HG03045 (cell line): ENCODE data around the gene PIP5KL1.
"Not testable (repeated sequence)": the region's sequence is repeated elsewhere in the genome, so short reads cannot be mapped to it uniquely, and the experiment has no call there.

Experiments used
- ATAC-seq: cut with Tn5 transposase; IDR thresholded peaks from one replicate; pipeline ENCODE4 v1.9.1; 2021; ENCODE audit warnings: mild to moderate bottlenecking, moderate library complexity; ENCODE audit not compliant: unreplicated experiment

The PIP5KL1 gene

DNA sequence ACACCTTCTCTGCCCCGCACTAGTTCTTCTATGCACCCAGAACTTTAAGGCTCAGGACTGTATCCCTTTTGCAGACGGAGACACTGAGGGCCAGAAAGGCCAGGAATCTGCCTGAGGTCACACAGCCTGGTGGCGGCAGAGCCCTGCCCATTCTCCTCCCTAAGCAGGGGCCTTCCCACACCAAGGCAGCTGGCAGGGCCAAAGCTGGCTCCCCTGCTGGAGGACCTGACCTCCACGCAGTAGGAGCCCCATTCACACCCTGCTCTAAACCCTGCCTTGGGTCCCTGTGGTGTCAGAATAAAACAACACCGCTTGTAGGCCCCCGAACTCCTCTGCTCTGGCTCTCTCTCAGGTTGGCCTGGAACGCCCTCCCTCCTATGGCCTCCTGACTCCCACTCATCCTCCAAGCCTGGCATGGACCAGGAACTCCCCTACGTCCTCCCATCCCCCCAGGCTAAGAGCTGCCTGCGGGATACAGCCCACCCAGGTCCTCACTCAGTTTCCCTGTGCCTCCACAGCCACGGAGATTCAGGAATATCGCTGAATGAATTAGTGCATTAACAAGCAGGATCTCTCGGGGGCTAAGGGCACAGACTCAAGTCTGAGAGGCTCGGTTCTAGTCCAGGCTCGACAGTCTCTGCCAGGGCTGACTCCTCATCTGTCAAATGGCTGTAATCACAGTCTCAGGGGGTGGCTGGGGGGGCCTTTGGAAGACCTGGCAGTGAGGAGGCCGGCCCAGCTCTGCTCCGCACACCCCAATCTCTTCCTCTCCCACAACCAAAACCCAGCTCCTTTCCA is 34.0 kb downstream of the PIP5KL1 start:
- ATAC-seq, result no peak

DNA sequence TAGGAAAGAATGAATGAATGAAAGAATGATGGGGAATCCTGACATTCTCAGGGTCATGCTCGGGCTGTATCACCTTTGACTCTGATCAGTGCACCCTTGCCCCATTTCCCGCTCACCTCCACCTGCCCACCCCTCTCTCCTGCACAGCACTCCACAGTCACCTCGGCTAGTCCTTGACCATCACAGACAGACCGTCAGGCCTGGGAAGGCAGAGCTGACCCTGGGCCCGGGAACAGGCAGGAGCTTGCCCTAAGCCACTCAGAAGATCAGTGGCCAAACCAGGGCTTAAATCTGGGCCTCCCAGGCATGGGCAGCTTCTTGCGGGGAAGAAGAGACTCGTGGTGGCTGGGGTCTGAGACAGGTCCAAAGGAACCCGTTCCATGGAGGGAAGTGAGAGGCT is 34.8 kb downstream of the PIP5KL1 start:
- ATAC-seq, result no peak

DNA sequence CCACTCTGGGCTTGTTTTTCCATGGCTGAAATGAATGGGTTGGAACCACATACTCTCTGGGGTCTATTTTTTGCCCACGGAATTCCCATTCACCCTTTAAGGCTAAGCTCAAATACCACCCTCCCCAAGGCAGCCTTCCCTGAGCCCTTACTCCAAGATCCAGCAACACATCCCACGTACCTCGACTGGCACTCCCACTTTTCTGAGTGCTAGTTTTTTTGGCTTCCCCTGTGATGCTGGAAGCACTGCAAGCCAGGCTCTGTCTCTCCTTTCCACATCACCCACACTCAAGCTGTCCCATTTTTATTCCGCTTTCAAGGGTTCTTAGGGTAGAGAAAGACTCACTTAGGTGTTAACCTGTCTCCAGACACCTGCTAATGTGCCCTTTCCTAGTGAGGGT is 37.2 kb downstream of the PIP5KL1 start:
- no peak for ATAC-seq

GRCh38 chr9:127892831-127893230 is 37.7 kb downstream of the PIP5KL1 start:
- ATAC-seq, result no peak

DNA sequence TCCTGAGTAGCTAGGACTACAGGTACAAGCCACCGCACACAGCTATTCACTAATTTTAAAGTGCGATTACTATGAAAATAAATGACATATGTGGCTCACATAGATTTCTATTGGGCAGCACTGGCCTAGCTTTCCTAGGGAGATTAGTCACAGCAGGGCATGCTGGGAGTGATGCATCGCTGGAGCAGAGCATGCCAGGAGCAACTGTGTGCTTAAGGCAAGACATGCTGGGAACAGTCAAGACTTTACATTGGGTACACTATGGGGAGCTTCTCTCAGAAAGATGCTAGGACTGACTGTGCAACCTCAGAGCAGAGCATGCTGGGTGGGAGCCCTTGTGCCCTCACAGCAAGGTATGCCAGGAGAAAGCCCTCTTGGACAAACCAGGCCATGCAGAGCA is 40.5 kb downstream of the PIP5KL1 start:
- ATAC-seq, result no peak

DNA sequence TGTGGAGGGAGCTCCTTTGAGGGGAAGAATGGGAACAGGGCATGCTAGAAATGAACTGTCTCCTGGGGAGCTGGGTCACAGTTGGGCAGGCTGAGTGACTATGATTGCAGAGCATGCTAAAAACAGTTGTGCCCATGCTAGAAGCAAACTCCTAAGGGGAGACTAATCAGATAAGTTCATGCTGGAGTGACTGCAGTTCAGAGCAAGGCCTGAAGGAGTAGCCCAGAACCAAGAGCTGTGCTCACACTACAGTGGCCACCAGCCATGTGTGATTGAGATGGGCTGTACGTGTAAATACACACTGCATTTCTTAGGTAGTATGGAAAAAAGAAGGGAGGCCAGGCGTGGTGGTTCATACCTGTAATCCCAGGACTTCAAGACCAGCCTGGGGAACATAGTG is 42.8 kb downstream of the PIP5KL1 start:
- ATAC-seq, result no peak

- no peak for ATAC-seq
Observed at GRCh38 chr9:127886401-127886972, 44.1 kb downstream of the PIP5KL1 start.

DNA sequence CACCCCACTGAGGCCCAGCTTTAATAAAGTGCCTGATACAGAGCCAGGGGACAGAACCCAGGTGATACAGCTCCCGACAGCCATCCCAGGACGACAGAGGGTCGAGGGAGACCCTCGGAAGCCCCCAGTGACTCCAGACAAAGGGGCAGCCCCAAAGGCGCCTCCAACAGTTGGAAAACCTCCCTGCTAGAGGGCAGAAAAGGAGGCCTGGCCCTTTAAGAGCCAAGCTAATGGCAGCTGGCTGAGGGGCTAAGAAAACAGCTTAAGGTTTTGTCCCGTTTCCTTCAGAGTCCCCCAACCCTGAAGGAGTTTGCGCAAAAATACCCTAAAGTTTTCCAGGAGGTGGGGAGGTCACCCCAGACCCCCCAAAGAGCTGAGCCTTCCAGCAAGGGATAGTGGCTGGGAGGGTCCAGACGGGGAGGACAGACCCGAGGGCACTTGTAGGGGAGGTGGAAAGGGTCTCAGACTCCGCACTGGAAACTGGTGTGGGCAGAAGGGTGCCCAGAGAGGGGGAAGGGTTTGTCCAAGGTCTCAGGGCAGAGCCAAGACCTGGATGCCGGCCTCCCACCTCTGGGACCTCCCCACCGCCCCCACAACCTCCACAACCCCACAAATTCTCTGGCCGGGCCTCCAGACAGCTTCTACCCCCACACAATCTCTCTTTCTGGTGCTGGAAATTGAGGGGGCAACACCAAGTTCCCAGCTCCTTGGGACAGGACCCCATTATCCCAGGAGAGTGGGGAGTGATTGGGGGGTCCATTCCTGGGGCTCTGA is 44.9 kb downstream of the PIP5KL1 start:
- no peak for ATAC-seq

DNA sequence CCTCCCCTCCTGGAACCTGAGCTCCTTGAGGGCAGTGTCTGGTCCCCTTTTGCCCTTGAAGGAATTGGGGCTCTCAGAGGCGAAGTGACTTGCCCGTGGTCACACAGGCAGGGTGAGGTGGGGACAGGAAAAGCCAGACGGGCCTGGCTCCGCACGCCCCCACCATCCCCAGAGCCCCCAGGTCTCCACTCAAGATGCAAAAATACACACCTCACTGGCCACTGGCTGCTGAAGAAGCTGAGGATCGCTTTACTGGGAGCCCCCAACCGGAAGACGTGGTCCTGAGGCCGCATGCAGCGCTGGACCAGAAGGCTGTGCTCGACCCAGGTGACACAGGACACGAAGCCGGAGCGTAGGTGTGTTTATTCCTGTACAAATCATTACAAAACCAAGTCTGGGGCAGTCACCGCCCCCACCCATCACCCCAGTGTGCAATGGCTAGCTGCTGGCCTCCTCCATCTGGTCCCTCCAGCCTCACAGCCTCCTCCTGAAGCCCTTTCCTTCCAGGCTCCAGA is 45.5 kb downstream of the PIP5KL1 start:
- ATAC-seq, result no peak

GRCh38 chr9:127884427-127884911 is 46.1 kb downstream of the PIP5KL1 start:
- no peak for ATAC-seq

- no peak for ATAC-seq
Observed at GRCh38 chr9:127883959-127884358, 46.6 kb downstream of the PIP5KL1 start.

GRCh38 chr9:127881715-127882114 is 48.9 kb downstream of the PIP5KL1 start:
- not testable (repeated sequence) for ATAC-seq

DNA sequence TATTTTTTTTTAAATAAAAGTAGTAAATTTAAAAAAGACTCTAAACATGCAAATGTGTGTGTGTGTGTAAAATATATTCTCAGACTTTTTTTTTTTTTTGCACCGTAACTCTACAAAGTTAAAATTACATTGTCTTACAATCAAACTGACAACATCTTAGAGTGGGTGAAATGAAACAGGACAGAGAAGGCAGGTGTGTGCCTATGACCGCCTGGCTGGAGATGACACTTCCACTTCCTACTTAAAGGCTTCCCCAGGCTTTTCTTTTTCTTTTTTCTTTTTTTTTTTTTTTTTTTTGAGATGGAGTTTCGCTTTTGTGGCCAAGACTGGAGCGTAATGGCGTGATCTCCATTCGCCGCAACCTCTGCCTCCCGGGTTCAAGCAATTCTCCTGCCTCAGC is 50.4 kb downstream of the PIP5KL1 start:
- no peak for ATAC-seq

- no peak for ATAC-seq
Observed at GRCh38 chr9:127878652-127879390, 51.8 kb downstream of the PIP5KL1 start.

GRCh38 chr9:127878001-127878651 is 52.5 kb downstream of the PIP5KL1 start:
- no peak for ATAC-seq

GRCh38 chr9:127877566-127877998 is 53.0 kb downstream of the PIP5KL1 start, which contains the start of gene AK1:
Gene AK1, minus strand, starts transcription at chr9:127877675. Its CDS starts 3,058 bp downstream, at chr9:127874617.
- ATAC-seq, result no peak

DNA sequence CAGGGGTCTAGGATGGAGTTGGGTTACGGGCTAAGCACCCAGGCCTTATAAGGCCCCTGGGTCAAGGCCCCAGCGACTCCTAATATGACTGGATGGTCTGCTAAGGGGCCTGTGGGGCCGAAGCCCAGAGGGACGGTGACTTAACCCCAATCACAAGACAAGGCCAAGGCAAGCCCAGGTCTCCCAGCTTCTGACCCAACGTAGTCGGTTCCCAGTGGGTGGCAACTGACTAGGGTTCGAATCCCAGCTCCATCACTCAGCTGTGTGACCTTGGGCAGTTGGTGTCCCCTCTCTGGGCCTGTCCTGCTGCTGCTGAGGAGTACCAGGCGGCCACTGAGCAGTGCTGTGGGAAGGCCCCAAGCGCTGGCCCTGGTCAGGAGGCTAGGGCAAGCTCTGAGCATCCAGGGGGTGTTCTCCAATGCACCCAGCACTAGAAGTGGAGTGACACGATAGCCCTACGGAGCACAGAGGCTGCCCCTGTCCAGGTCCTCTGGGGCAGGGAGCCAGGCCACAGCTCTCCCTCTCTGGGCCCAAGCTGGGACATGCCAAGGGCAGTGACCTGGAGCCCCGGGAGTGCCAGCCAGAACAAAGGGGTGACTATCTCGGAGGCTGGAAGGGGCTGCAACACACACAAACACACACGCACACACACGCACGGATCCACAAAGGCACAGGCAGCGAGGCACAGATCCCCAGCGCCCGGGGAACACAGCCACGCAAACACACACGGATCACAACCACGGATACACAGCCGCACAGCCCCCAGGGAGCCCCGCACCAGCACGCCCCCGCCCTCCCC is 53.6 kb downstream of the PIP5KL1 start:
- no peak for ATAC-seq

DNA sequence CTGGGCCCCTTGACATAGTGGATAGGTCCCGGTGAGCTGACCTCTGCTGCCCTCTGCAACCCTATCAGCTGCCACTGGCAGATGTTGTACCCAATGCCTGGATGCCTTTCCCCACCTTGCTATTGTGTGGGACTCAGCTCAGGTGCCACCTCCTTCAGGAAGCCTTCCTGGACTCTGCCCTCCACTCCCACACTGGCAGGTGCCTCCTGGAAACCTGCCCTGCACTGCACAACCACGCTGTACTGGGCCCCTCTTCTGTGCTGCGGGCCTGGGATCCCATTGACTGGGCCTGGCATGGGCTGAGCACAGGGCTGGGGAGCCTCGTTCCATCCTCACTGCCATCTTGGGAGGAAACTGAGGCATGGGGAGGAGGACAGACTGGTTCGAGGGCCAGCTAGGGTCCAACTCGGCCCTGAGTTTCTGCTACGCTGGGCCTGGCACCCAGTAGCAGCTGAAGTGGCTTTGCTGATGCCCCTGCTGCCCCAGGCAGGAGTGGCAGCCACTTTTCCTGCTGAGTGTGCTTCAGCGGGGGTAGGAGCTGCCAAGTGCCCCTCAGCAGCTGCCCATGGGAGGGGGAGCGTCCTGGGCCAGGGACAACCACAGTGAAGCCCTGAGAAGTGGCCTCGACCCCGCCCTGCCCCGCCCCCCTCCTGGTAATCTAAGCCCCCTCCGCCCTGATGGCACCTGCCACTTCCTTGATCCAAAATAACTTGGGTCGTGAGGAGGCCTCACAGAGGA is 54.4 kb downstream of the PIP5KL1 start:
- ATAC-seq, result no peak
